Embryonic facial prominence (tissue), 1 donor: ENCODE data around the gene SEC24D.
A peak's percentile ranks its signal among the peaks of the same experiment; 100 is the strongest.

Experiments used
- DNase-seq: peaks from one replicate; pipeline ENCODE4 v3.0.0-alpha.2; 2016; ENCODE audit errors: extremely low spot score

The SEC24D gene

GRCh38 chr4:118842055-118842454 is 6.1 kb upstream of the SEC24D start:
- DNase-seq, result no peak

GRCh38 chr4:118839221-118839927 is 3.4 kb upstream of the SEC24D start:
- no peak for DNase-seq

- no peak for DNase-seq
Measured at GRCh38 chr4:118837121-118837507, 1.2 kb upstream of the SEC24D start.

GRCh38 chr4:118836301-118837120 is 585 bp upstream of the SEC24D start:
- DNase-seq, result peak; percentile 65

- DNase-seq, result peak; percentile 49
Measured at GRCh38 chr4:118834960-118835569, 861 bp downstream of the SEC24D start.

DNA sequence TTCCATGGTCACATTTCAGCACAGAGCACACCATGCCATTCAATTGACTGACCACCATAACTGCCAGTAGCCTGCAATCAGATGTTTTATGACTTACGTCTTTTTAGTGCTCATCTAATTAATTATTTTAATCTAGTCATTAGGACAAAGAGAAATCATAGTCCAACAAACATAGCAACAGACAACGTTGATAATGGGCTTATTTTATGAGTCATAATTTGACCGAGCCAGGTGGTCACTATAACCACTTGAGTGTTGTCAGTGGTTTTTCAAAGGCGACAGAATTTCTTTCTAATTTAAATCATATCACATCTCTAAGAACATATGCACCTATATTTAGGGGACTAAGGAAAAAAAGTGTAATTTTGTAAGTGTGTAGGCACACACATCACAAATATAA is 1.9 kb downstream of the SEC24D start:
- DNase-seq, result no peak

DNA sequence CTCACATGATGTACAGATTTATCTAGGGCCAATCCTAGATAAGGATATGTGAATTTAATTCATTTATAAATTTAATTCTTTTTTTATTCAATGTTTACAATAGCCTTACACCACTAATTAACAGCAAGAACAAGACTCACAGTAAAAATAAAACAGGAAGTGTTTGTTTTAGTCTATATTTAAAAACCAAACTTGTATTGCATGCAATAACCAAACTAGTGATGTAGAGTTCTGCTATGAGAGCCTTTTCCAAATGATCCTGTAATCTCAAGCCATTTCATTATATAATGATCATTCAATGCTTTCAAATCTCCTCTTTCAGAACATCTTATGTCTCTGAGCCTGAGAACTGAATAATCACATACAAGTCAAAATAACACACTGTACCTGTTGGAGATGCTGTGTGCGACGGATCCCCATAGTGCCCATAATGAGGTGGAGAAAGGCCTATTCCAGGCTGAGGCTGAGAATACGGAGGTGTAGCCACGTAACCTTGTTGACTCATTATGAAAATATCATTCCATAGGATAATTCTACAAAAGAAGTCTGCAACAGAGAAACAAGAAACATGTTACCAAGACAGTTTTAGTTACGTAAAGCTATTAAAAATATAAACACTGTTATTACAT is 2.6 kb downstream of the SEC24D start:
- DNase-seq, result no peak

DNA sequence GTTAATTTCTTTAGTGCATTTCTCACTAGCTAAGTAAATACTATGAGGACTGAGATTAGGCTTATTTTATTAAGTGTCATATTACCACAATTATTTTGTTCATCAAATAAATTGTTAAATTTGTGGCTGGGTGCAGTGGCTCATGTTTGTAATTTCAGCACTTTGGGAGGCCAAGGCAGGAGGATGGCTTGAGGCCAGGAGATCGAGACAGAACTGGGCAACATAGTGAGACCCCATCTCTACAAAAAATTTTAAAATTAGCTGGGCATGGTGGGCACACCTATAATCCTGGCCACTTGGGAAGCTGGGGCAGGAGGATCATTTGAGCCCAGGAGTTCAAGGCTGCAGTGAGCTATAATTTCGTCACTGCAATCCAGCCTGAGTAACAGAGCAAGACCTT is 6.8 kb downstream of the SEC24D start:
- no peak for DNase-seq

- no peak for DNase-seq
Measured at GRCh38 chr4:118826723-118827444, 9.0 kb downstream of the SEC24D start.

DNA sequence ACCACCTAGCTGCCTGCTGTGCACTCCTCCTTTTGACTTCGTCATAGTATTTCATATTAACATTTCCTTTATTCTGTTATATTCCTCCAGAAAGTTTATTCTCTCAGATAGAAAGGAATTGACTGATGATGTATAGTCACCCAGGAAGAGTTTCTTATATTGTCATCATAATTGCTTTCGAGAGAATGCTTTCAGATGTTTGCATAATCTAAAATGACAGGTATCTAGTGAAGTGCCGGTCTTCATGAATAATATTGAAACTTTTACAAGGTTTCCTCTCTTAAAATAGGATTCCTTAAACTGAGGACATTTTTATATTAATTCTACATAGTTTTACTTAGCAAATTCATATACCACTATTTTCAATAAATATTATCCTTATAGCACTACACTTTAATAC is 10.1 kb downstream of the SEC24D start:
- no peak for DNase-seq

DNA sequence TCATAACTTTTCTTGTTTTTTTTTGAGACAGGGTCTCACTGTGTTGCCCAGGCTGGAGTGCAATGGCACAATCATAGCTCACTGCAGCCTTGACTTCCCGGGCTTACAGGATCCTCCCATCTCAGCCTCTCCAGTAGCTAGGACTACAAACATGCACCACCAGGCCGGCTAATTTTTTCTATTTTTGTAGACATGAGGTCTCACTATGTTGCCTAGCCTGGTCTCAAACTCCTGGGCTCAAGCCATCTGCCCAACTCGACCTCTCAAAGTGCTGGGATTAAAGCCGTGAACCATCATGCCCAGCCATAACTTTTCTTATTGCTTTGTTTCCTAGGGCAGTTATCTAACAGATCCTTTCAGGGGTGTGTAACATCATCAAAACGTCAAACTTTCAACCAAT is 11.8 kb downstream of the SEC24D start:
- DNase-seq, result no peak

DNA sequence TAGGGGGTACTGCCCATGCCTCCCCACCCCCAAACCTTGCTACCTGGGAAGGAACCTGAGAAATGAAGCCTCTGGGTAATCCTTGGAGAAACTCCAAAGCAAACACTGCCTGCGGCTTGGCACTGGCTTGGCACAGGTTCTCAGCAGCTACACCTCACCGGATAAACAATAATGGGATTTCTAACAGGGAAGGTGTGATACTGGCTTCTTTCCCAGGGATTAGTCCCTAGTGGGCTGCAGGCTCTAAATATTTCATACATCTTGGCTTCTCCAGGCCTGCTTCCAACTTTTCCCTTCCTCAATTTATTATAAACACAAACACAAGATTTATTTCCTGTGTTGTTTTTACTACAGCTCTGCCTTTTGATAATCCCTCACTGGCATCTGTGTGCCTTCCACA is 12.5 kb downstream of the SEC24D start:
- no peak for DNase-seq

DNA sequence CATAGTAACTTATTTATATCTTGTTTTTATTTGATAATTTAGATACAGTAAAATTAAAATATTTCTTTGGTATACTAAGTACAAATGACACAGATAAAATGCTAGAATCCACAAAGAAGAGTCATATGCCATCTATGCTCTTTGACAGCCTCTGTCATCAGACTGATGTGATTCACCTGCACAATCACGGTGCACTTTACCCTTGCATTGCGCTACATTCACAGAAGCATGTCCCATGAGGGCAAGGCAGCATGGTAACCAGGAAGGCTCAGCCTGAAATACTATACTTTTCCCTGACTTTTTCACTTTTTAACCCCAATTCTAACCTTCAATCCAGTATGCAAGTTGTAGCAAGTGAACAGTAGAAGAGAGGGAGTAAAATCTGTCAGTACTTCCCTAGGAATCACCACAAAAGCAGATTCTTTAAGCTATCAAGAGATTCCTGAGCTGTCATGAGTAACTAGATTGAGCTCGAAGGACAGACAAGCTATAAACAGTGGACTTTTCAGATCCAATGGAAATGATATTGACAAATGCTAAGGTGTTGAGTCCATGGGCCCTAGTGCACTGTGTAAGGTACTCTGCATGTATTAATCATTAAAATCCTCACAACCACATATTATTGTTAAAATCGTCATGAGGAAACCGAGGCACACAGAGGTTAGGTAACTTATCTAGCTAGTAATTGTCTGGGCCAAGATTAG is 14.2 kb downstream of the SEC24D start:
- no peak for DNase-seq

GRCh38 chr4:118817178-118817930 is 18.6 kb downstream of the SEC24D start:
- no peak for DNase-seq

DNA sequence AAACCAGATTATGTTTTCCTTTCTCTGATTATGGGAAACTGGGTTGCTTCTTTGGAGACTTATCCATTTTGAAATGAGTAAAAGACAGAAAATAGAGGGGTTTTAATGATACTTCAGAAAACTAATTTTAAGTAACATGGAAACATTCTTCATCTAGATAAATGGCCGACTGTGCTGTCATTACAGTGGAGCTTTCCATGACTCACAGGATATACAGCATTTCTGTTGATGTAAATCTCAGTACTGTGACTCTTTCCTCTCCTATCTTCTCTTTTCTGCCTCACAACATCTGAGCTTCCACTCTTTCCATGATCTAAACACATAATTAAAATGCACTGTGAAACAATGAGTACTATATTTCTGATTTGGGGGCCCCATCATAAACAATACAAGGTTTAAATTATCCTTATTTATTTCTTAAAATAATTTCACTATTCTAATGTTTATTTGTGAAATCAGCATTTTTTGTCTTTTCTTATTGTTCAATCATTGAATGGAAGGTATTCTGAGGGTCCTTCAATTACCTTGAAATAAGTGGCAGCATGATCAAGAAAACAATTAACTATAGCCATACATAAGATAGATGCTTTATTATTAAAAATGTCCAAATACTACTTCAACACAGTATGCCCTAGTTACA is 19.3 kb downstream of the SEC24D start:
- no peak for DNase-seq

- no peak for DNase-seq
Measured at GRCh38 chr4:118814891-118815290, 21.0 kb downstream of the SEC24D start.

- no peak for DNase-seq
Measured at GRCh38 chr4:118814058-118814457, 21.9 kb downstream of the SEC24D start.

DNA sequence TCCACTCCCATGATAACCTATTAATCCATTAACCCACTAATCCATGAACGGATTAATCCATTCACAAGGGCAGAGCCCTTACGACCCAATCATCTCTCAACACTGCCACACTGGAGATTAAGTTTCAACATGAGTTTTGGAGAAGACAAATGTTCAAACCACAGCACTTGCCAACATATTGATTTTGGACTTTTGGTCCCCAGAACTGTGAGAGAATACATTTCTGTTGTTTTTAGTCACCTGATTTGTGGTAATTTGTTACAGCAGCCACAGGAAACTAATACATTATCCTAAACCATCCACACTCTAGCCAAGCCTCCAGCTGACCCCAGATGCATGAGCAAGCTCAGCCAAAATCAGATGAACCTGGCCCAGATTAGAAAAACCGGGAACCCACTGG is 22.4 kb downstream of the SEC24D start:
- no peak for DNase-seq

GRCh38 chr4:118811832-118812231 is 24.1 kb downstream of the SEC24D start:
- DNase-seq, result no peak
